Nucleus accumbens (tissue), 56 donors: Measurements from ENCODE around the gene LMNTD2.
A peak's percentile ranks its signal among the peaks of the same experiment; 100 is the strongest.

Experiments
- DNase-seq, 56 donors: peaks; one replicate each; lab custom pipeline; 2025; lab: John Stamatoyannopoulos, UW

The LMNTD2 gene

DNA sequence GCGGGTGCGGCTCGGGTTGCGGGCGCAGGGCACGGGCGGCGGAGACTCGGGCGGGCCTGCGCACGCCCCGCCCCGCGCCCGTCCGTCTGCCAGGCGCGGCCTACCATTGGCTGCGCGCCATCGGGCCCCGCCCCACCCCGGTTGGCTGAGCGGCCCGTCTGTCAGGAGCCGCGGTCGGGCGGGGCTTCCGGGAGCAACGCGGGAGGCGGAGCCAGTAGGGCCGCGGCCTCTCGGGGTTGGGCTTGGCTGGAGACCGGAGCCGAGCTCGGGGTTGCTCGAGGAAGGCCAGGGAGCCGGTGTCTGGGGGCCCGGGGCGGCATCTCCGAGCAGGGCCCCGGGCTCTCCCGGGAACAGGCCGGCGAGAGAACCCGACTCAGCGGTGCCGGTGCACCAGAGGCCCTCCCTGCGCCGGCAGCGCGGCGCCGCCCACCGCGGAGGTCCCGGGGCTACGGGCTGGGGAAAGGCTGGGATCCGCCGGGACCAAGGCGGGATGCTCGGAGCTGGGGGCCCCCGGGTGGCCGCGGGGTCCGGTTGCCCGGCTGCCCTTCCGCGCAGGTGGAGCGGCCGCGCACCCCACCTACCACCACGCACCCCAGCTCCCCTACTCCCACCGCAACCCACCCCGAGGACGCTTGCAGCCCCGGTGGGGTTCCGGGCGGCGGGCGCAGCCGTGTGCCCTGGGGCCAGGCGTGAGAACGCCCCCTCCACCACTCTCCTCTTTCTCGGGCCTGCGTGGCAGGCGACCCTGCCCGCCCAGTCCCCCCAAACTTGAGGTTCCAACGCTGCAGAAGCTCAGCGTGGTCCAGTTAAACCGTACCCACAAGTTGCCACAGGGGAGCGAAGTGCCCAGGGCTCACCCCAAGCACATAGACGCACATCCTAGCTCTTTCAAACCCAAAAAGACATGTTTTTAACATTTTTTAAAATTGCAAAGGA, 24.8 kb downstream of the LMNTD2 start, which contains the start of gene HRAS:
TSS of gene HRAS (minus strand) at position 58 of the 936 bp plus-strand sequence.
- DNase-seq: peak; percentile 60 to 96 (median 90)

- DNase-seq: no peak
Measured at GRCh38 chr11:535210-535518, 25.4 kb downstream of the LMNTD2 start.

GRCh38 chr11:534396-535209, 25.9 kb downstream of the LMNTD2 start:
- peak in 6 of 56 donors; percentile 5 to 40 (median 26) for DNase-seq

DNA sequence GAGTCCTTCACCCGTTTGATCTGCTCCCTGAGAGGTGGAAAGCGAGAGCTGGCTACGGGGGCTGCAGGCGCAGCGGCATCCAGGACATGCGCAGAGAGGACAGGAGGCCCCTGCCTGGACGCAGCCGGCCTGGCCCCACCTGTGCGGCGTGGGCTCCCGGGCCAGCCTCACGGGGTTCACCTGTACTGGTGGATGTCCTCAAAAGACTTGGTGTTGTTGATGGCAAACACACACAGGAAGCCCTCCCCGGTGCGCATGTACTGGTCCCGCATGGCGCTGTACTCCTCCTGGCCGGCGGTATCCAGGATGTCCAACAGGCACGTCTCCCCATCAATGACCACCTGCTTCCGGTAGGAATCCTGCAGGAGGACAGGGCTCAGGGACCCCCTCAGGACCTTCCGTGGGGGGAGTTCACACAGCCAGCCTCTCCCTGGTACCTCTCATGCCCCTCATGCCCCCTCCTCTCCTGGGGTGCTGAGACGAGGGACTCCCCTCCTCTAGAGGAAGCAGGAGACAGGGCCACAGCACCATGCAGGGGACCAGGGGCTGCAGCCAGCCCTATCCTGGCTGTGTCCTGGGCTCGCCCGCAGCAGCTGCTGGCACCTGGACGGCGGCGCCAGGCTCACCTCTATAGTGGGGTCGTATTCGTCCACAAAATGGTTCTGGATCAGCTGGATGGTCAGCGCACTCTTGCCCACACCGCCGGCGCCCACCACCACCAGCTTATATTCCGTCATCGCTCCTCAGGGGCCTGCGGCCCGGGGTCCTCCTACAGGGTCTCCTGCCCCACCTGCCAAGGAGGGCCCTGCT, 26.7 kb downstream of the LMNTD2 start:
- DNase-seq: no peak

GRCh38 chr11:532986-533585, 27.5 kb downstream of the LMNTD2 start:
- no peak for DNase-seq

GRCh38 chr11:532527-532985, 28.0 kb downstream of the LMNTD2 start:
- no peak for DNase-seq

GRCh38 chr11:531919-532526, 28.5 kb downstream of the LMNTD2 start:
- DNase-seq: no peak

DNA sequence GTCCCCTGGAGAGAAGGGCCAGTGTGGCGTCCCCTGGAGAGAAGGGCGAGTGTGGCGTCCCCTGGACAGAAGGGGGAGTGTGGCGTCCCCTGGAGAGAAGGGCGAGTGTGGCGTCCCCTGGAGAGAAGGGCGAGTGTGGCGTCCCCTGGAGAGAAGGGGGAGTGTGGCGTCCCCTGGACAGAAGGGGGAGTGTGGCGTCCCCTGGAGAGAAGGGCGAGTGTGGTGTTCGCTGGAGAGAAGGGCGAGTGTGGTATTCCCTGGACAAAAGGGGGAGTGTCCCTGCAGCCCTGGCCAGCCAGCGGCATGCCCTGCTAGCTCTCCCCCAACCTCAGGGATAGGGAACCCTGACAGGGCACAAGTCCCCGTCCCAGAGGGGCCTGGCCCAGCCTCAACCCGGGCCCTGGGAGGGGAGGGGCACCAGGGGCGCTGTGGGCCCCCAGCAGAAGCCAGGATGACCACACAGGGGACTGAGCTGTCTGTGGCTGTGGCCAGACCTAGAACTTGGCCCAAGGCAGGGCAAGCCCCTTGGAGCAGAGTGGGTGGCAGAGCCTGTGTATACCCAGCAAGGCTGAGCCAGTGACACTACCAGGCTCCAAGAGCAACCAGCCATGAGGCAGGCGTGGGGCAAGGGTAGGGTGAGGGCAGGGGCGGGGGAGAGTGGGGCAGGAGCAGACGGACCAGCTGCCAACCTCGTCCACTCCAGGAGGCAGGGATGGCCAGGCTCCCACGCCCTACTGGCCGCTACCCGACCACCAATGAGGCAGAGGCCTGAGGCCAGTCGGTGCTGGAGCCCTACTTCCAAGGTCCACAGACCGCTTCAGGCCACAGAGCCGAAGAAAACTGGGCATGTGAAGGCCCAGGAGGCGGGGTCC, 29.3 kb downstream of the LMNTD2 start:
- DNase-seq: no peak

DNA sequence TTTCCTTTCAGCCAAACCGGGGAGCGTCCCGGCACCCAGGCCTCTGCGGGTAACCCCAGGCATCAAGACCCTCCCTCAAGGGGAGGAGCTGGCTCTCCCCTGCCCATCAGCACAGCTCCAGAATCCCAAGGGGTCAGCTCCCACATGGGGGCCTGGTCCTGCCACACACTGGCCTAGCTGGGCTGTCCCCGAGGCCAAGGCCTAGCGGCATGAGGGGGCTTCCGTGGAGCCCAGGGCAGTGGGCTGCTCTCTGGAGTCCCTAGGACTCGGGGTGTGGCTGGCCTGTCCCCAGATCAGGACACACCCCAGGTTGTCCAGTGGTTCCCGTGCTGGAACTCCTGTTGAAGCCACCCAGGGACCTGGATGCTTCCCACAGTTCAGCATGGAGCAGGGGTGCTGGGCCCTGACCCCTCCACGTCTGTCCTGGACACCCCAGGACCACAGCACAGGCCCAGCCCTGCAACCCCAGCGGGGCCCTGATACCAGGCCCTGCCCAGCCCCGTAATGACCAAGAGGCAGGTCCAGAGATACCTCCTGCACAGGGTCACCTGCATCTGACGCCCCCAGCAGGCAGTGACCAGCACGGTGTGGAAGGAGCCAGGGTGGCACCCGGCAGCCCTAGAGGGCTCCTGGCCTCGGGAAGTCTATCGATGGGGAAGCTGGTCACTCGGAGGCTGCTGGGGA, 30.7 kb downstream of the LMNTD2 start:
- DNase-seq: no peak

GRCh38 chr11:528815-529727, 31.5 kb downstream of the LMNTD2 start:
- DNase-seq: no peak

DNA sequence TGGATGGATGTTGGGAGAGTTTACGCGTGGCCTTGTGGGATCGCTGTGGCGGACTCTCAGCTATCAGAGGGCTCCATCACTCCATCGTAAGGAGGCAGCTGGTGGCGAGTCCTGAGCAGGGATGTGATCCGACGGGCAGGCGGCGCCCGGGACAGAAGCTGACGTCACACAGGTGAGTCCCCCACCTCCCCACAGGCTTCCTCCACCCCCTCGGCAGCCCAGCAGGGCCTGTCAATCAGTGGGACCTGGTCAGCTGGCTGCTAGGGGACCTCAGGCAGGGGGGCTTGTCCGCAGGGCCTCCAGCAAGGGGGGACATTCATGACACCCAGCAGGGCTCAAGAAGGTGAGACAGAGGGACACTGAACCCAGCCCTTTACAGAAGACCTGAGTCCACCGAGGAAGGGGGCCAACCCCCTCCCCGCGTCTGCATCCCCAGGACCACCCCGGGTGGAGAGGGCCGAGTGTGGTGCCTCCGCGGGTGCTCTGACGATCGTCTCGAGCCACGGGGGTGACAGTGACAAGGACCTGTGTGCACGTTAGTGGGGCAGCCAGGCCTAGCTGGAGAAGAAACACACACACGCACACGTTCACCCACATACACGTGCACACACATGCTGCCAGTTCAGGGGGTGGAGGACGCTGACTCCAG, 32.2 kb downstream of the LMNTD2 start:
- no peak for DNase-seq

- DNase-seq: no peak
Measured at GRCh38 chr11:526192-526591, 34.3 kb downstream of the LMNTD2 start.

GRCh38 chr11:521177-521688, 39.3 kb downstream of the LMNTD2 start:
- DNase-seq: no peak

- DNase-seq: no peak
Measured at GRCh38 chr11:520428-521176, 39.9 kb downstream of the LMNTD2 start.

DNA sequence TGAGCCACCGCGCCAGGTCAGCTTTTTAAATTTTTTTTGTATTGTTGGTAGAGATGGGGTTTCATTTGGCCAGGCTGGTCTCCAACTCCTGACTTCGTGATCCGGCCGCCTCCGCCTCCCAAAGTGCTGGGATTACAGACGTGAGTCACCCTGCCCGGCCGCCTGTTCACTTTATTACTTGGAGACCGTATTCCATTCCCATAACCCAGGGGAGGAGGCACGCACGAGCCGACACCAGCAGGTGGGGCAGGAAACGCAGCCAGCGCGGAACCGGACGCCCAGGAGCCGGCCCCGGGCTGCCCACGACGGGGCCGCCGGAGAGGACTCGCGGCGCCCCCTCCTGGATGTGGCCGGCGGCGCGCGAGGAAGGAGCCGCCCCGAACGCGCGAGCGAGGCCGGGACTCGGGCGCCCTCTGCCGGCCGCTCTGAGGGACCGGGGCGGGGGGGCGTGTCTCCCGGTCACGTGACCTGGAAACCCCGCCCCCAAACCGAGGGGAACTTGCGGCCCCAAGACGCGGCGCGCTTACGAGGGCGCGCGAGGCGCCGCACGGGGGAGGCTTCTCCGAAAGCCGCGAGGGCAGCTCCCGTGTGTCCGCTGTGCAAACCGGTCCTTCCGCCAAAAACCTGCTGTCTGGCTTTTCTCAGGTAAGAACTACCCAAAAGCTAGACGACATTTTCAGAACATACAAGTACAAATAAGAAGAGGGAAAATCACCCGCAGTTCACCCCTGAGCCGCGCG, 41.9 kb downstream of the LMNTD2 start:
- peak in 2 of 56 donors; percentile 65 to 70 for DNase-seq
